ENCODE data around the gene TSC22D2.

TSC22D2 gene

GRCh38 chr3:150412561-150413231, 4.6 kb downstream of the TSC22D2 start:
- peak; percentile 44 for DNase-seq
- no peak for TF ChIP-seq EZH2 (optimal IDR thresholded peaks at IDR 0.05; ENCODE audit: low read depth, low read length)
- no peak for TF ChIP-seq CTCF (IDR thresholded peaks at IDR 0.05; ENCODE audit: low read length)
- TF ChIP-seq EZH2phosphoT487 (IDR thresholded peaks at IDR 0.05; ENCODE audit: low read length) = no peak
- Histone ChIP-seq H3F3A (ENCODE audit: insufficient read depth, low read length) (peaks cover 27% of the 10 kb centered on the region), H3K4me2 (ENCODE audit: low read depth, low read length) (peak overlapping the region; percentile 83), H3K4me3 (ENCODE audit: low read length) (peak overlapping the region; percentile 87), H3K27me3 (replicated peaks; ENCODE audit: insufficient read depth, low read length) (no peaks in the 10 kb centered on the region), H2AFZ (ENCODE audit: low read length) (no peak overlapping the region), H3K79me2 (ENCODE audit: low read length) (peaks cover 87% of the 10 kb centered on the region), H4K20me1 (ENCODE audit: insufficient read depth, low read length) (peaks cover 34% of the 10 kb centered on the region), H3K36me3 (replicated peaks; ENCODE audit: insufficient read depth, low read length) (no peaks in the 10 kb centered on the region), H3K9me3 (replicated peaks; ENCODE audit: insufficient read depth, low read length) (no peaks in the 10 kb centered on the region), H3K27ac (ENCODE audit: low read length) (peak overlapping the region; percentile 32; the same call in 1 of the 2 replicates), H3K4me1 (ENCODE audit: low read length) (peaks cover 8% of the 10 kb centered on the region), H3K9me2 (replicated peaks; ENCODE audit: insufficient read depth, low read length) (no peaks in the 10 kb centered on the region), H3K9ac (ENCODE audit: low read length) (peak overlapping the region; percentile 83; the same call in 1 of the 2 replicates)

GRCh38 chr3:150414258-150414657, 6.2 kb downstream of the TSC22D2 start:
- Histone ChIP-seq H3K36me3 (replicated peaks; ENCODE audit: insufficient read depth, low read length) (no peaks in the 10 kb centered on the region), H3K27ac (ENCODE audit: low read length) (no peak overlapping the region)
- no peak for DNase-seq

GRCh38 chr3:150414959-150415358, 6.9 kb downstream of the TSC22D2 start:
- Histone ChIP-seq H3K4me2 (ENCODE audit: low read depth, low read length) (no peak overlapping the region), H3K36me3 (replicated peaks; ENCODE audit: insufficient read depth, low read length) (no peaks in the 10 kb centered on the region), H3K9me2 (replicated peaks; ENCODE audit: insufficient read depth, low read length) (no peaks in the 10 kb centered on the region), H3K4me1 (ENCODE audit: low read length) (peaks cover 8% of the 10 kb centered on the region), H3K9ac (ENCODE audit: low read length) (no peak overlapping the region), H3K79me2 (ENCODE audit: low read length) (peaks cover 100% of the 10 kb centered on the region), H2AFZ (ENCODE audit: low read length) (no peak overlapping the region), H3K27me3 (replicated peaks; ENCODE audit: insufficient read depth, low read length) (no peaks in the 10 kb centered on the region), H3K27ac (ENCODE audit: low read length) (no peak overlapping the region), H3K4me3 (ENCODE audit: low read length) (no peak overlapping the region), H4K20me1 (ENCODE audit: insufficient read depth, low read length) (peaks cover 37% of the 10 kb centered on the region), H3F3A (ENCODE audit: insufficient read depth, low read length) (0 out of 2 replicates have a peak, but pooled peaks cover 10% of the 10 kb centered on the region), H3K9me3 (replicated peaks; ENCODE audit: insufficient read depth, low read length) (no peaks in the 10 kb centered on the region)
- TF ChIP-seq CTCF (IDR thresholded peaks at IDR 0.05; ENCODE audit: low read length) = no peak
- DNase-seq = no peak

More at GRCh38 chr3:150414258-150414657, 6.2 kb downstream of the TSC22D2 start:
- Histone ChIP-seq H3K27me3 (replicated peaks; ENCODE audit: insufficient read depth, low read length) (no peaks in the 10 kb centered on the region), H3K4me3 (ENCODE audit: low read length) (peak overlapping the region; percentile 87), H3K79me2 (ENCODE audit: low read length) (peaks cover 100% of the 10 kb centered on the region), H4K20me1 (ENCODE audit: insufficient read depth, low read length) (peaks cover 37% of the 10 kb centered on the region), H3K4me1 (ENCODE audit: low read length) (peaks cover 8% of the 10 kb centered on the region), H3K9me3 (replicated peaks; ENCODE audit: insufficient read depth, low read length) (no peaks in the 10 kb centered on the region), H2AFZ (ENCODE audit: low read length) (no peak overlapping the region), H3K4me2 (ENCODE audit: low read depth, low read length) (peak overlapping the region; percentile 83), H3K9ac (ENCODE audit: low read length) (no peak overlapping the region), H3K9me2 (replicated peaks; ENCODE audit: insufficient read depth, low read length) (no peaks in the 10 kb centered on the region), H3F3A (ENCODE audit: insufficient read depth, low read length) (peaks cover 15% of the 10 kb centered on the region)
- TF ChIP-seq EZH2phosphoT487 (IDR thresholded peaks at IDR 0.05; ENCODE audit: low read length) = no peak
- TF ChIP-seq CTCF (IDR thresholded peaks at IDR 0.05; ENCODE audit: low read length) = no peak
- TF ChIP-seq EZH2 (optimal IDR thresholded peaks at IDR 0.05; ENCODE audit: low read depth, low read length) = no peak

Data from MM.1S (cell line).